Stimulated activated naive CD4-positive, alpha-beta T cell treated with Interleukin-2 at 50 U/mL for 16 hours (primary cell): ENCODE data around the gene CENPP.
A peak's percentile ranks its signal among the peaks of the same experiment; 100 is the strongest.

Experiments
- DNase-seq: peaks from one replicate; lab custom pipeline; 2025; lab: John Stamatoyannopoulos, UW

Gene CENPP

GRCh38 chr9:92325269-92325990 is at the start of gene CENPP, which contains the start of gene NOL8:
TSS of gene CENPP (plus strand) at chr9:92325953.
TSS of gene NOL8 (minus strand) at chr9:92325350. CDS start at chr9:92324161, 1,189 bp downstream.
- peak; percentile 87 for DNase-seq

- DNase-seq, result no peak
These were observed 49.3 kb upstream of the CENPP start for GRCh38 chr9:92276331-92277032.

- DNase-seq, result no peak
These were observed 47.6 kb upstream of the CENPP start for GRCh38 chr9:92278110-92278509.

GRCh38 chr9:92279302-92279701 is 46.5 kb upstream of the CENPP start:
- DNase-seq, result no peak

GRCh38 chr9:92289708-92290390 is 35.9 kb upstream of the CENPP start:
- DNase-seq, result no peak

GRCh38 chr9:92290785-92291429 is 34.8 kb upstream of the CENPP start:
- no peak for DNase-seq

GRCh38 chr9:92291577-92291976 is 34.2 kb upstream of the CENPP start:
- no peak for DNase-seq

GRCh38 chr9:92292338-92293074 is 33.2 kb upstream of the CENPP start:
- no peak for DNase-seq

GRCh38 chr9:92293075-92293354 is 32.7 kb upstream of the CENPP start:
- no peak for DNase-seq

GRCh38 chr9:92293452-92294296 is 32.1 kb upstream of the CENPP start, which contains the start of gene IARS1:
TSS of gene IARS1 (minus strand) at chr9:92293697. CDS start at chr9:92289419, 4,278 bp downstream.
- DNase-seq, result peak; percentile 99

- no peak for DNase-seq
These were observed 31.5 kb upstream of the CENPP start for GRCh38 chr9:92294297-92294676.

GRCh38 chr9:92295240-92295790 is 30.4 kb upstream of the CENPP start:
- DNase-seq, result no peak

- DNase-seq, result no peak
These were observed 29.9 kb upstream of the CENPP start for GRCh38 chr9:92295827-92296258.

- no peak for DNase-seq
These were observed 28.1 kb upstream of the CENPP start for GRCh38 chr9:92297611-92298010.

- DNase-seq, result no peak
These were observed 27.7 kb upstream of the CENPP start for GRCh38 chr9:92298036-92298435.

- no peak for DNase-seq
These were observed 26.6 kb upstream of the CENPP start for GRCh38 chr9:92299116-92299515.

- no peak for DNase-seq
These were observed 24.8 kb upstream of the CENPP start for GRCh38 chr9:92300936-92301335.

- DNase-seq, result no peak
These were observed 16.9 kb upstream of the CENPP start for GRCh38 chr9:92308893-92309292.

- DNase-seq, result no peak
These were observed 15.2 kb upstream of the CENPP start for GRCh38 chr9:92310562-92310961.

- no peak for DNase-seq
These were observed 12.7 kb upstream of the CENPP start for GRCh38 chr9:92312887-92313623.
